Measurements from ENCODE around the gene ENO1. TPM values are rescaled to one million over a fixed set of nuclear protein-coding genes. Genes with fewer than 3 reads are reported as not detected.
A peak's percentile ranks its signal among the peaks of the same experiment; 100 is the strongest.

ENO1 gene
- total and polyA plus RNA-seq, 12 donors = 73.3 to 581 (median 141) TPM

DNA sequence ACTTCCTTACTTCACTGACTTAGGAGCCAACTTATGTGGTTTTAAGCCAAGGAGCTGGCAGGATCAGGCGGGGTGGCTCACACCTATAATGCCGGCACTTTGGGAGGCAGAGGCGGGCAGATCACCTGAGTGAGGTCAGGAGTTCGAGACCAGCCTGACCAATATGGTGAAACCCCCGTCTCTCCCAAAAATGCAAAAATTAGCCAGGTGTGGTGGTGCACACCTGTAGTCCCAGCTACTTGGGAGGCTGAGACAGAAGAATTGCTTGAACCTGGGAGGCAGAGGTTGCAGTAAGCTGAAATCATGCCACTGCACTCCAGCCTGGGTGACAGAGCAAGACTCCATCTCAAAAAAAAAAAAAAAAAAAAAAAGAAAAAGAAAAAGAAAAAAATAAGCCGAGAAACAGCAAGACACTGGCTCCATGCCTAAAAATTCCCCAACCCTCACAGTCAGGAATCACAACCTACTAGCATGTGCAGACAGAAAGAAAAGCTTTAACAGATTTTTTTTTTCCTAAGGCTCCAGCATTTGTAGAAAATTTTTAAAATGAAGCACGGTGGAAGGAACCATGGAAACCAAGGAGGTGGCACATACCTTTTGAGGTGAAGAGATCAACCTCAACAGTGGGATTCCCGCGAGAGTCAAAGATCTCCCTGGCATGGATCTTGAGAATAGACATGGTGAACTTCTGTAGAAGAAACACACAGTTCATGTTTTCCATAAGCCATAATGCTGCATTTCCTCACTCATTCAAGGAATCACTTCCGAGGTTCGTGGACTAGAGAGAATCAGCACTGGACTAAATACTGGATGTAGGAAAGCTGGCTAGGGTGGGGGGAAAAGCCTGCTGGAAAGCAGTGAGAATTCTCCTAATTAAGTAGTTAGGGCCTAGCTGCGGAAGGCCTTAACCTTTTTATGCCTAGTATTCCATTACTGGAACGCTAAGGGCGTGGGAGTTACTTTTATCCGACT, 4.0 kb downstream of the ENO1 start:
- TF ChIP-seq CTCF (IDR thresholded peaks at IDR 0.05) = no peak
- peaks cover 17 to 74% (median 64%) of the 10 kb centered on the region in 9 donors for H3K4me1 ChIP-seq
- DNase-seq (no peak), ATAC-seq (no peak)
- H3K9me3 ChIP-seq = no peaks in the 10 kb centered on the region
- peaks cover 3 to 78% (median 37%) of the 10 kb centered on the region in 9 donors for H3K36me3 ChIP-seq
- intact Hi-C loops (cut with DNase I) = no loop called here
- H3K27me3 ChIP-seq = no peaks in the 10 kb centered on the region
- 74 to 78% methylated on average over 15 of the region's 15 CpGs for WGBS, 2 donors
- peak overlapping the region in 9 of 10 donors; percentile 29 to 98 (median 66) for H3K27ac ChIP-seq
- peak overlapping the region in 1 of 10 donors; percentile 84 for H3K4me3 ChIP-seq

- H3K27me3 ChIP-seq = no peaks in the 10 kb centered on the region
- H3K9me3 ChIP-seq = no peaks in the 10 kb centered on the region
- peak overlapping the region in 8 of 10 donors; percentile 18 to 98 (median 52) for H3K27ac ChIP-seq
- DNase-seq (peak; percentile 44 to 71), ATAC-seq (peak in 6 of 8 donors; percentile 43 to 74 (median 60))
- H3K4me1 ChIP-seq = peaks cover 17 to 70% (median 61%) of the 10 kb centered on the region in 9 donors
- WGBS, 2 donors = 26 to 28% methylated on average over 5 of the region's 5 CpGs
- intact Hi-C loops (cut with DNase I) = no loop called here
- H3K4me3 ChIP-seq = peak overlapping the region in 1 of 10 donors; percentile 84
- peaks cover 3 to 86% (median 44%) of the 10 kb centered on the region in 9 donors for H3K36me3 ChIP-seq
- no peak for TF ChIP-seq CTCF (IDR thresholded peaks at IDR 0.05)
Observed at GRCh38 chr1:8873506-8874229, 4.8 kb downstream of the ENO1 start.

GRCh38 chr1:8873001-8873400, 5.5 kb downstream of the ENO1 start:
- intact Hi-C loops (cut with DNase I) = no loop called here
- TF ChIP-seq CTCF (IDR thresholded peaks at IDR 0.05) = no peak
- peaks cover 17 to 70% (median 61%) of the 10 kb centered on the region in 9 donors for H3K4me1 ChIP-seq
- peaks cover 3 to 93% (median 50%) of the 10 kb centered on the region in 9 donors for H3K36me3 ChIP-seq
- no peak for ATAC-seq
- no peak for DNase-seq
- peak overlapping the region in 7 of 10 donors; percentile 18 to 98 (median 52) for H3K27ac ChIP-seq
- peak overlapping the region in 1 of 10 donors; percentile 84 for H3K4me3 ChIP-seq
- 86% methylated on average over 5 of the region's 5 CpGs for WGBS, 2 donors
- H3K9me3 ChIP-seq = no peaks in the 10 kb centered on the region
- no peaks in the 10 kb centered on the region for H3K27me3 ChIP-seq

GRCh38 chr1:8871965-8872399, 6.5 kb downstream of the ENO1 start:
- H3K4me1 ChIP-seq = peaks cover 17 to 68% (median 54%) of the 10 kb centered on the region in 9 donors
- no peak overlapping the region for H3K4me3 ChIP-seq
- ATAC-seq (no peak), DNase-seq (no peak)
- H3K9me3 ChIP-seq = no peaks in the 10 kb centered on the region
- peak overlapping the region in 1 of 10 donors; percentile 13 for H3K27ac ChIP-seq
- no peaks in the 10 kb centered on the region for H3K27me3 ChIP-seq
- intact Hi-C loops (cut with DNase I) = no loop called here
- TF ChIP-seq CTCF (IDR thresholded peaks at IDR 0.05) = no peak
- peaks cover 3 to 100% (median 61%) of the 10 kb centered on the region in 9 donors for H3K36me3 ChIP-seq
- WGBS, 2 donors = 59 to 75% methylated on average over 5 of the region's 5 CpGs
